Thoracic aorta (tissue), 2 donors: Measurements from ENCODE around the gene POU2F1. TPM values are rescaled to one million over a fixed set of nuclear protein-coding genes. Genes with fewer than 3 reads are reported as not detected.

Experiments
- ATAC-seq: fragments of 150-250 bp; one replicate; pipeline ENCODE4 v1.8.0; 2017; ENCODE audit warnings: low read depth; ENCODE audit not compliant: insufficient number of reproducible peaks, low FRiP score
- DNase-seq: peaks from one replicate; pipeline ENCODE4 v3.0.0-alpha.2; 2020; ENCODE audit warnings: low spot score
- H3K27ac ChIP-seq, 2 donors: fragments of 200-600 bp; sonication (generic); 1 replicate in 1 of 2; 2 replicates in 1 of 2; pipeline ENCODE4 v1.5.1; 2016; ENCODE audit warnings: mild to moderate bottlenecking in 2 of 2, moderate library complexity in 2 of 2
- H3K27me3 ChIP-seq: fragments of 200-600 bp; sonication (generic); replicated peaks from 2 replicates; pipeline ENCODE4 v1.6.0; 2016; ENCODE audit warnings: mild to moderate bottlenecking; ENCODE audit not compliant: insufficient read depth
- H3K36me3 ChIP-seq: fragments of 200-600 bp; sonication (generic); one replicate; pipeline ENCODE4 v1.5.1; 2016
- H3K4me1 ChIP-seq, 2 donors: fragments of 200-600 bp; sonication (generic); 1 replicate in 1 of 2; 2 replicates in 1 of 2; pipeline versions ENCODE4 v1.5.1 to v1.6.0; 2016; ENCODE audit warnings: low read depth in 2 of 2, mild to moderate bottlenecking in 1 of 2; ENCODE audit not compliant: control insufficient read depth in 1 of 2
- H3K4me3 ChIP-seq: fragments of 200-600 bp; sonication (generic); 2 replicates; pipeline ENCODE4 v1.5.1; 2016; ENCODE audit warnings: mild to moderate bottlenecking
- H3K9me3 ChIP-seq: fragments of 200-600 bp; sonication (generic); 2 replicates; pipeline ENCODE4 v1.5.1; 2016
- total RNA-seq, 2 donors: library from RNA; depleted of rRNA; stranded (reverse); fragments of >200 nt; gene quantifications; one replicate each; pipeline versions ENCODE4 v1.1.0 to v1.2.3, GENCODE V29; 2016
- TF ChIP-seq, protein P1 (sequence below): fragments of 200-600 bp; sonication (generic); IDR thresholded peaks from one replicate; pipeline ENCODE4 v1.5.1; 2019; ENCODE audit warnings: antibody characterized with exemption

POU2F1 gene
- total RNA-seq, 2 donors from 2014 or later: 15.3 to 25.5 TPM

GRCh38 chr1:167276969-167277368, 56.3 kb downstream of the POU2F1 start:
- no peaks in the 10 kb centered on the region for H3K27me3 ChIP-seq
- TF ChIP-seq, protein P1, sequence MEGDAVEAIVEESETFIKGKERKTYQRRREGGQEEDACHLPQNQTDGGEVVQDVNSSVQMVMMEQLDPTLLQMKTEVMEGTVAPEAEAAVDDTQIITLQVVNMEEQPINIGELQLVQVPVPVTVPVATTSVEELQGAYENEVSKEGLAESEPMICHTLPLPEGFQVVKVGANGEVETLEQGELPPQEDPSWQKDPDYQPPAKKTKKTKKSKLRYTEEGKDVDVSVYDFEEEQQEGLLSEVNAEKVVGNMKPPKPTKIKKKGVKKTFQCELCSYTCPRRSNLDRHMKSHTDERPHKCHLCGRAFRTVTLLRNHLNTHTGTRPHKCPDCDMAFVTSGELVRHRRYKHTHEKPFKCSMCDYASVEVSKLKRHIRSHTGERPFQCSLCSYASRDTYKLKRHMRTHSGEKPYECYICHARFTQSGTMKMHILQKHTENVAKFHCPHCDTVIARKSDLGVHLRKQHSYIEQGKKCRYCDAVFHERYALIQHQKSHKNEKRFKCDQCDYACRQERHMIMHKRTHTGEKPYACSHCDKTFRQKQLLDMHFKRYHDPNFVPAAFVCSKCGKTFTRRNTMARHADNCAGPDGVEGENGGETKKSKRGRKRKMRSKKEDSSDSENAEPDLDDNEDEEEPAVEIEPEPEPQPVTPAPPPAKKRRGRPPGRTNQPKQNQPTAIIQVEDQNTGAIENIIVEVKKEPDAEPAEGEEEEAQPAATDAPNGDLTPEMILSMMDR: no peak
- no peak overlapping the region for H3K27ac ChIP-seq
- no peak for DNase-seq
- no peak for ATAC-seq
- peaks cover 3 to 35% of the 10 kb centered on the region in 2 donors for H3K4me1 ChIP-seq
- no peaks in the 10 kb centered on the region for H3K9me3 ChIP-seq
- no peak overlapping the region for H3K4me3 ChIP-seq
- no peaks in the 10 kb centered on the region for H3K36me3 ChIP-seq

GRCh38 chr1:167278497-167278896, 57.8 kb downstream of the POU2F1 start:
- Histone ChIP-seq H3K4me3 (no peak overlapping the region), H3K27me3 (no peaks in the 10 kb centered on the region), H3K4me1 (peaks cover 2 to 21% of the 10 kb centered on the region in 2 donors), H3K9me3 (no peaks in the 10 kb centered on the region), H3K27ac (no peak overlapping the region), H3K36me3 (no peaks in the 10 kb centered on the region)
- TF ChIP-seq, protein P1: no peak
- ATAC-seq: no peak
- no peak for DNase-seq

DNA sequence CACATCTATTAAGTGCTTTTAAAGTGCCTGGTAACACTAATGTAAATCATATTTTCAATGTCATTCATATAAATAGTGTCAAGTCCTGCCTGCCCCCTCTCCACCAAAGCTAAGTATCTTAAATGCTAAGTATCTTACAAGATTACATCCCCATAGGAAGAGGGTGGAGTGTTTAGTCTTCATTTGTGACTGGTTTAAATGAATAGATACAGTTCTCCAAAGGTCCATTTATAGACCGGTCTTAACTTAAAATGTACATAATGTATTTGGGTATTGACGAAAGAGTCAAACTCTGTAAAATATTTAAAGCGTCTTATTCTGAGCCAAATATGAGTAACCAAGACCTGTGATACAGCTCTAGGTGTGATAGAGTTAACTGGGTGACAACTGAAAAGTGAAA, 60.2 kb downstream of the POU2F1 start:
- DNase-seq: no peak
- TF ChIP-seq, protein P1: no peak
- peaks cover 0 to 2% of the 10 kb centered on the region in 2 donors for H3K4me1 ChIP-seq
- ATAC-seq: no peak
- no peak overlapping the region for H3K4me3 ChIP-seq
- no peaks in the 10 kb centered on the region for H3K9me3 ChIP-seq
- no peaks in the 10 kb centered on the region for H3K36me3 ChIP-seq
- H3K27me3 ChIP-seq: no peaks in the 10 kb centered on the region
- no peak overlapping the region for H3K27ac ChIP-seq

DNA sequence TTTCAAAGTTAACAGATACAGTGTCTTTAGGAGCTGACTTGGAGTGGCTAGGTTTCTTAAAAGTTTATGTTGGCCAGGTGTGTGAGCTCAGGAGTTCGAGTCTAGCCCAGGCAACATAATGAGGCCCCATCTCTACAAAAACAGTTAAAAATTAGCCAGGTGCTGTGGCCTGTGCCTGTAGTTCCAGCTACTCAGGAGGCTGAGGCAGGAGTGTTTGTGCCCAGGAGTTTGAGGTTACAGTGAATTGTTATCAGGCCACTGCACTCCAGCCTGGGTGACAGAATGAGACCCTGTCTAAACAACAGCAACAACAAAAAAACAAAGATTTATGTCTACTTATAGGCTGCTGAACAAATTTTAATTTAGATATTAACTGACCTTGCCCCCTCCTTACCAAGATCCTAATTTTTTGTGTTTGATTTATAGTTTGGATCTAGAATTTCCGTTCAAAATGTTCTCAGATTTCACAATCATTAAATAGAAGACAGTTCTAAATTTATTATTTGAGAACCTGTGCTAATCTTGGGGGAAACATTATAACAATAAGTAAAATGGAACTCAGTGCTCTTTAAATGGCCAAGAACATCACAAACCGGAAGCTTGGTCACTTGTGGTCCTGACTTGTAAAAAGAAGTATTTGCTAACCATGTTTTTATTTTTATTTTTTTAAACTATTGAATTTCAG, 67.8 kb downstream of the POU2F1 start:
- Histone ChIP-seq H3K27me3 (no peaks in the 10 kb centered on the region), H3K4me3 (no peak overlapping the region), H3K9me3 (no peaks in the 10 kb centered on the region), H3K4me1 (peaks cover 4 to 24% of the 10 kb centered on the region in 2 donors), H3K27ac (no peak overlapping the region), H3K36me3 (no peaks in the 10 kb centered on the region)
- ATAC-seq (no peak), DNase-seq (no peak)
- TF ChIP-seq, protein P1: no peak

- H3K27ac ChIP-seq: no peak overlapping the region
- H3K4me3 ChIP-seq: no peak overlapping the region
- no peaks in the 10 kb centered on the region for H3K36me3 ChIP-seq
- H3K9me3 ChIP-seq: no peaks in the 10 kb centered on the region
- no peaks in the 10 kb centered on the region for H3K27me3 ChIP-seq
- no peak for ATAC-seq
- peaks cover 4 to 24% of the 10 kb centered on the region in 2 donors for H3K4me1 ChIP-seq
- DNase-seq: no peak
- TF ChIP-seq, protein P1: no peak
These were observed 68.4 kb downstream of the POU2F1 start for GRCh38 chr1:167289075-167289442.
